Bronchial epithelial cell (primary cell): ENCODE results near the gene GPX5. TPM values are rescaled to one million over a fixed set of nuclear protein-coding genes. Genes with fewer than 3 reads are reported as not detected.

Experiments
- DNase-seq: peaks from one replicate; pipeline ENCODE4 v3.0.0-alpha.2; 2010; ENCODE audit warnings: low read depth
- FAIRE-seq: peaks from 2 replicates; lab custom pipeline; 2011; peaks lifted over from hg19 to GRCh38; lab: Jason Lieb, UNC
- H3K27me3 ChIP-seq: 2 replicates; pipeline ENCODE4 v1.5.1; 2011; ENCODE audit warnings: low read length; ENCODE audit not compliant: control insufficient read depth, insufficient read depth
- H3K36me3 ChIP-seq: 2 replicates; pipeline ENCODE4 v1.5.1; 2011; ENCODE audit warnings: low read length; ENCODE audit not compliant: control insufficient read depth, insufficient read depth
- H3K4me3 ChIP-seq: 2 replicates; pipeline ENCODE4 v1.5.1; 2011; ENCODE audit warnings: mild to moderate bottlenecking, low read depth, low read length, control low read depth
- CTCF ChIP-seq: IDR thresholded peaks from 2 replicates; pipeline ENCODE4 v1.5.1; 2011; ENCODE audit warnings: mild to moderate bottlenecking, moderate library complexity, low read length, control low read depth, inconsistent platforms; ENCODE audit not compliant: insufficient read depth, severe bottlenecking
- total RNA-seq: library from RNA; depleted of rRNA; stranded (reverse); fragments of >200 nt; gene quantifications from 2 replicates; pipeline ENCODE4 v1.2.1, GENCODE V29; 2014

The GPX5 gene
- total RNA-seq, 1 donor from 2014 or later: not detected

- Histone ChIP-seq H3K4me3 (no peak overlapping the region), H3K27me3 (no peaks in the 10 kb centered on the region), H3K36me3 (no peaks in the 10 kb centered on the region)
- DNase-seq (no peak), FAIRE-seq (no peak)
- no peak for TF ChIP-seq CTCF
Observed at GRCh38 chr6:28566527-28567252, 41.0 kb downstream of the GPX5 start.

DNA sequence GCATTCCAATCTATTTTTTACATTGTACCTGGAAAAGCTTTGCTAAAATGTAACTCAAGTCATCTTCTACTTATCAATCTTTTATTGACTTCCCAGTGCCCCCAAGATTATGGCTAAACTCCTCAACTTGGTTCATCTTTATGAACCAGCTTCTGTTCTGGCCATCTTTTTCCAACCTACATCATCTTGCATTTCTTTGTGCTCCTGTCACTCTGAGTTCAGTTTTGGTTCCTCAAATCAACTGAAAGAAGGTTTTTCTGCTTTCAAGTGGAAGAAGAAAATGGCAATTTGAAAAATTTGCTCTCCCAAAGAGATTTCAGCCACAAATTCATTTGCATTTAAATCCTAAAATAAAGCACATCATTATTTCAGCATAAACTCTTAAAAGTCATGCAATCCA lies 41.8 kb downstream of the GPX5 start:
- H3K4me3 ChIP-seq: no peak overlapping the region
- TF ChIP-seq CTCF: no peak
- DNase-seq (no peak), FAIRE-seq (no peak)
- H3K27me3 ChIP-seq: no peaks in the 10 kb centered on the region
- no peaks in the 10 kb centered on the region for H3K36me3 ChIP-seq

DNA sequence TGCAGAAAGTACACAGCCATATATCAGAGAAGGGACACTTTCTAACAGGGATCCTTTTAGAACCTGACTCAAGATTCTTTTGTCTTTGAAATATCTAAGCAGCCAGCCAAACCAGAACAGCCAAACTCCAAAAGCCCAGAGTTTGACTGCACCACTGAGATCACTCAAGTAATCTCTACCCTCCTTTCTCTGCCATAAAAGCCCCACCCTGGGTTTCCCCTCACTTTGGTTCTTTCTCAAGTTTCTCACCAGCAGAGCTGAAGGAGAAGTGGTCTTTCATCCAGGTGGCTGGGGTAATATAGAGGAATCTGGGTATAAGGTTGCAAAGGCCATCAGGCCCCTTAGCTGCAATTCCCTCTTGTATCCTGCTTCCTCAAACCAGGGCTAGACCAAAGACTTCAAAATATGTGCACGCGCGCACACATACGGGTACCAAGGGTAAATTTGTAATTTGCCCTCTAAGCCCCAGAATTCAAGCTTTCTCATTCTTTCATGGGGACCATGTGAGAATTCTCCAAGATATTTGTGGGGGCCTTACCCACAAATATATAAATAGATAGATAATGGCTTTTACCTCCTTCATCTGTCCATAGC lies 42.9 kb downstream of the GPX5 start:
- FAIRE-seq: peak; percentile 7

DNA sequence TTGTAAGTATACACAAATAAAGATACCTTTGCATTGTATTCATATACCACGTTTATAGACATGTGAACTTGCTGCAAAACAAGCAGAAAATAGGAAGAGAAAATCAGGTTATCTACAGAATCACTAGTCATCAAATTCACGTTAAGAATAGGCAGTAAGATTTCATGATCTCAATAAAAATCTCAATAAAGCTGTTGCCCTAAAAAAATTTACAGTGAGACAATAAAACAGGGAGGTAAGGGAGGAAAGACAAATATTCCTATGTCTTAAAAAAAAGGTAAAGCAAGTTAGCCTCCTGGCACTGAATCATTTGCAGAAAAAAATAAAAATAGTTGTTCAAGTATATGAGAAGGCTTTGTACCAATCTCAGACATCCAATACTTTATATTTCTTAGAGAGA lies 44.1 kb downstream of the GPX5 start:
- Histone ChIP-seq H3K4me3 (no peak overlapping the region), H3K36me3 (no peaks in the 10 kb centered on the region), H3K27me3 (no peaks in the 10 kb centered on the region)
- DNase-seq (no peak), FAIRE-seq (no peak)
- TF ChIP-seq CTCF: no peak

More for the DNA sequence above, 42.9 kb downstream of the GPX5 start:
- no peaks in the 10 kb centered on the region for H3K27me3 ChIP-seq
- no peak for TF ChIP-seq CTCF
- no peak overlapping the region for H3K4me3 ChIP-seq
- no peaks in the 10 kb centered on the region for H3K36me3 ChIP-seq
- no peak for DNase-seq

- DNase-seq (no peak), FAIRE-seq (no peak)
- no peaks in the 10 kb centered on the region for H3K27me3 ChIP-seq
- H3K36me3 ChIP-seq: no peaks in the 10 kb centered on the region
- no peak overlapping the region for H3K4me3 ChIP-seq
- no peak for TF ChIP-seq CTCF
Observed at GRCh38 chr6:28580475-28580874, 54.8 kb downstream of the GPX5 start.
